AG09309 (cell line): ENCODE measurements around the gene TECR.
"Not testable (repeated sequence)": the region's sequence is repeated elsewhere in the genome, so short reads cannot be mapped to it uniquely, and the experiment has no call there.

Source experiments
- DNase-seq: peaks from one replicate; pipeline ENCODE4 v3.0.0-alpha.2; 2010; ENCODE audit warnings: low read depth
- H3K4me3 ChIP-seq: 2 replicates; pipeline ENCODE4 v1.5.1; 2011; ENCODE audit warnings: mild to moderate bottlenecking, low read depth, low read length, moderate library complexity; ENCODE audit not compliant: control insufficient read depth
- CTCF ChIP-seq: IDR thresholded peaks from 2 replicates; pipeline ENCODE4 v1.5.1; 2011; ENCODE audit warnings: mild to moderate bottlenecking, low read depth, low read length, inconsistent platforms; ENCODE audit not compliant: insufficient read depth, control insufficient read depth; ENCODE audit errors: missing control alignments

The TECR gene

DNA sequence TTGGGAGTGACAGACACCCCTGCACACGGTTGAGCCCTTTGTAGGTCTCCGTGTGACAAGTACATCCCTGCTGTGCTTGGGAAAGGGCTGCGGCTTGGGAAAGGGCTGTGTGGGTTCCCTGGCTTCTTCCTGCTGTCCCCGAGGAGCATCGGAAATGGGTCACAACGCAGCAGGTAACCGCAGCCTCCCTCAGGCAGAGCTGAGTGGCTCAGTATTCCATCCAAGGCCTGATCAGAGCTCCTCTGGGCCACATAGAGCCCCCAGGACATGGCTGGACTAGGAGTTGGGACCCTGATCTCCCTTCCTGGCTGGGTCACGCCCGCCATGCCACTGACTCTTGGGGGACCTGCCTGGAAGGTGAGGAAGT is 16.3 kb downstream of the TECR start:
- no peak for DNase-seq
- no peak overlapping the region for H3K4me3 ChIP-seq
- no peak for TF ChIP-seq CTCF

- no peak overlapping the region for H3K4me3 ChIP-seq
- no peak for TF ChIP-seq CTCF
- DNase-seq: no peak
Measured at GRCh38 chr19:14550201-14550754, 20.9 kb downstream of the TECR start.

DNA sequence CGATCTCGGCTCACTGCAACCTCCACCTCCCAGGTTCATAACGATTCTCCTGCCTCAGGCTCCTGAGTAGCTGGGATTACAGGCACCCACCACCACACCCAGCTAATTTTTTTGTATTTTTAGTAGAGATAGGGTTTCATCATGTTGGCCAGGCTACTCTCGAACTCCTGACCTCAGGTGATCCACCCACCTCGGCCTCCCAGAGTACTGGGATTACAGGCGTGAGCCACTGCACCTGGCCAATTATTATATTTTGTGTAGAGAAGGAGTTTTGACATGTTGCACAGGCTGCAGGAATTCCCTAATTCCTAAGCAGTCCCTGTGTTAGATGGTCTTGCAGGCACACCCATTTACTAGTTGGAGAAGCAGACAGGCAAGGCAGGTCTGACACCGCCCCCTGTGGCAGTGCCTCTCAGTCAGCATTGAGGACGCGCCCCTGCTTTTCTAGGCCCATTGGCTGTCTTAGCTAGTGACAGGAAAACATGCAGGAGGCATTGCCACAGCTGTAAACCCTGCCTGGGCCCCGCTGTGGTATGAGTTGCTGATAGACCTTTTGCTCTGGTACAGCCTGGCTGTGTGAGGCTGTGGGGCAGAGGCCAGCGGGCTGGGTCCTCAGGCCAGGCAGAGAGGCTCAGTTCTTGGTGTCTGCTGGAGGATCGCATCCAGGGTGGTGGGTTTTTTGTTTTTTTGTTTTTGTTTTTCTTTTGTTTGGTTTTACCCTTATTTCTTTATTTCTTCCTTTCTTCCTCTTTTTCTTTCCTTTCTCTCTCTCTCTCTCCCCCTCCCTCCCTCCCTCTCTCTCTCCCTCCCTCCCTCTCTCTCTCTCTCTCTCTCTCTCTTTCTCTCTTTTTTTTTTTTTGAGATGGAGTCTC is 22.0 kb downstream of the TECR start:
- not testable (repeated sequence) for H3K4me3 ChIP-seq, DNase-seq
- peak; percentile 2 for TF ChIP-seq CTCF

DNA sequence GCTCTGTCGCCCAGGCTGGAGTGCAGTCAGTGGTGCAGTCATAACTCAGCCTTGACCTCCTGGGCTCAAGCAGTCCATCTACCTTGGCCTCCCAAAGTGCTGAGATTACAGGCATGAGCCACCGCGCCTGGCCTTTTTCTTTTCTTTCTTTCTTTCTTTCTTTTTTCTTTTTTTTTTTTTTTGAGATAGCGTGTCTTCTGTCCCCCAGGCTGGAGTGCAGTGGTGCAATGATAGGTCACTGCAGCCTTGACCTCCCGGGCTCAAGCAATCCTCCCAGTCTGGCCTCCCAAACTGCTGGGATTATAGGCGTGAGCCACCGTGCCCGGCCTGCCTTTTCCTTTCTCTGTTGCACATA is 22.6 kb downstream of the TECR start:
- H3K4me3 ChIP-seq, DNase-seq: not testable (repeated sequence)

- no peak for DNase-seq
- TF ChIP-seq CTCF: no peak
- H3K4me3 ChIP-seq: no peak overlapping the region
Measured at GRCh38 chr19:14553042-14553938, 23.9 kb downstream of the TECR start.

GRCh38 chr19:14553939-14554243 is 24.5 kb downstream of the TECR start:
- H3K4me3 ChIP-seq: no peak overlapping the region
- DNase-seq: no peak
- no peak for TF ChIP-seq CTCF

DNA sequence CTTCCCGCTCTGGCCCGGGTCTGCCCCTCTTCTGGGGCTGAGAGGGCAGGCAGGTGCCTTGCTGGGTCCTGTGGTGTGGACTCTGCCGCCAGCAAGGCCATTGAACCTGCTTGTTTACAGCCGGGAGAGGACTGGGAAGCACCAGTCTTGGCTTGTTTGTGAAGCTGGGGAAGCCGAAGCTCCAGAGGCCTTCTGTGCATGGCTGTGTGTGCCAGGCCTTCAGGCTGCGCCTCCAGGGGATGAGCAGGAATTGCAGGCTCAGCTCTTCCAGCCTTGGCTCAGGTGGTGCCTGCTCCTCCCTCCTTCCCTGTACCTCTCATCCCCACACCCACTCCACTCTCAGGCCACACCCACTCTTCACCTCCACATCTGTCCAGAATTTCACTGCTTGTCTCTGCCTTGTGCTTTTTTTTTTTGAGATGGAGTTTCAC is 25.0 kb downstream of the TECR start:
- no peak for TF ChIP-seq CTCF
- H3K4me3 ChIP-seq: no peak overlapping the region
- DNase-seq: no peak
